Activated CD8-positive, alpha-beta memory T cell treated with anti-CD3 and anti-CD28 coated beads for 1 hour (primary cell): Measurements from ENCODE around the gene SLX4IP.

Source experiments
- DNase-seq, 2 donors: peaks; one replicate each; pipeline ENCODE4 v3.0.0-alpha.2; 2020; ENCODE audit warnings: low read depth in 1 of 2; ENCODE audit errors: extremely low read depth in 1 of 2

The SLX4IP gene

DNA sequence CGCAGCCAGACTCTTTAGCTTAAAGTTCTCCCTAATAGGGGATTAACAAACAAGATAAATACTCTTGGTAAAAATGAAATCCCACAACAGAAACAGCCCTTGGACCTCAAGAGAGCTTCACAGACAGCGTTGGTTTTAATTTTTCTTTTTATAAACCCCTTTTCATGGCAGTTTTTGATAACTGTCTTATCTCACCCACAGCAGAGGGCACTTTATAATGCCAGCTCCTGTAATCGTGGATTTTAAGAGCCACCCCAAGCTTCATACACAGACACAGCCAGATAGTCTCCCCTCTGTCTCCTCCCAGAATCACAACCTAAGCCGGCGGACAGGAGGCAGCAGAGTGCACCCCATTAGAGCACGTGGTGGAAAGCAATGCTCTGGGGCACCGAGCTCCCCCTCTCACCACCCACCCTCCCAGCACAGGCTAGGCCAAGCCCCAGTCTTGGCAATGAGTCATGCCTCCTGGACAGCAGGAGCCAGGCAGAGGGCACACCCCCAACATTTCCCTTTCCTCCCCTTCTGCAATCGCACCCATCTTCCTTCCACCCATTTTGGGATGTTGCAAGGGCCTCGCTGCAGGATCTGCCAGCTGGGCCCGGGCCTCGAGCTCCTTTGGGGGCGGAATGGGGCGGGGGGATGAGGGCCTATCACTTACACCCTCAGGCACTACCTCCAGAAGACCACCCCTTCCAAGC is 236.3 kb downstream of the SLX4IP start:
- no peak for DNase-seq

DNA sequence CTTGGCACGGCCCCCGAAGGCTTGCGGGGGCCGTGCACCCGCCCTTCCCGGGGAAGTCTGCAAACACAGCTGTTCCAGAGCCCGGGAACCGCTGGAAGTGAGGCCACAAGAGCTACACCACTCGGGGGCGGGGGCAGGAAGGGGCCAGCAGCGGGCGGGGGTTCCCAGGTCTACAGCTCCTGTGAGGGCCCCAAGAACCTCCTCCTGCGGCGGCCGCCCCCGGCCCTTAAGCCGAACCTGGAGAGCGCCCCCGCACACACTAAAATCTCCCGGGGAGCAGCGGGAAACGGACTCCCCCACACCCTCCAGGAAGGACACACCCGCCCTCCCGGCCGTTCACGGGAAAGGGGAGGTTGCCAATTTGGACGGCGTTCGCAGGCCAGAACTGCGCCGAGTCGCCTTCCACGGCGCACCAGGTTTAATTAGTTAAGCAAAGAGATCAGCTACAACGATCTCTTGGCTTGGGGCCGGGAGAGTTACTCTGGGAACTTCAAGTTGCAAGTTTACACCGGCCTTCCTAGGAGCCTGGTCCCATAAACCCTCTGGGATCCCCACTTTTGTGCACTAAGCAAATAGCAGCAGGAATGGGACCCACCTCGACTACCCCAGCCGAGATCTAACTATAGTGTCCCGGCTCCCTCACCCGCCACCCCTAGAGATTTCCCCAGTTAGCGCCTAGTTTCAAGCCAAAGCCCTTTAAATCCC is 237.0 kb downstream of the SLX4IP start:
- no peak for DNase-seq

DNA sequence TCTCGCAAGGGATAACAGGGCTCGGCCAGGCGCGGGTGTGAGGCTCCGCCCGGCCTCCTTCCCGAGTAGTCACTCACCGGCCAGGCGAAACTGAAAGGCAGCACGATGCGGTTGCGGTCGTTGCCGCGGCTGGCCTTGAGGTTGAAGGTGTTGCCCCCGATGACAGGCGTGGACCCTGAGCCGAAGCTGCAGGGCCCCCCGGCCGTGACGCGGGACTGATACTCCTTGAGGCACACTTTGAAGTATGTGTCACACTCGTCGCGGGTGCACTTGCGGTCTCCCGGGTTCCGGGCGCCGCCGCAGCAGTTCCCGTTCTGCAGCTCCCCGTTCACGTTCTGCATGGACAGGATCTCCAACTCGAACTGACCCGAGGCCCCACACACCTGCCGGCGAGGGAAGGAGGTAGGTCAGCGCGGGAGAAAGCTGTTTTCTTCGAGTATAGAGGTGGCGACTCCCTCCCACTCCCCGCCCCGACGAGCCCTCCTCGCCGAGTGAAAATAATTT is 237.6 kb downstream of the SLX4IP start:
- DNase-seq, result peak in 1 of 2 donors; percentile 1

DNA sequence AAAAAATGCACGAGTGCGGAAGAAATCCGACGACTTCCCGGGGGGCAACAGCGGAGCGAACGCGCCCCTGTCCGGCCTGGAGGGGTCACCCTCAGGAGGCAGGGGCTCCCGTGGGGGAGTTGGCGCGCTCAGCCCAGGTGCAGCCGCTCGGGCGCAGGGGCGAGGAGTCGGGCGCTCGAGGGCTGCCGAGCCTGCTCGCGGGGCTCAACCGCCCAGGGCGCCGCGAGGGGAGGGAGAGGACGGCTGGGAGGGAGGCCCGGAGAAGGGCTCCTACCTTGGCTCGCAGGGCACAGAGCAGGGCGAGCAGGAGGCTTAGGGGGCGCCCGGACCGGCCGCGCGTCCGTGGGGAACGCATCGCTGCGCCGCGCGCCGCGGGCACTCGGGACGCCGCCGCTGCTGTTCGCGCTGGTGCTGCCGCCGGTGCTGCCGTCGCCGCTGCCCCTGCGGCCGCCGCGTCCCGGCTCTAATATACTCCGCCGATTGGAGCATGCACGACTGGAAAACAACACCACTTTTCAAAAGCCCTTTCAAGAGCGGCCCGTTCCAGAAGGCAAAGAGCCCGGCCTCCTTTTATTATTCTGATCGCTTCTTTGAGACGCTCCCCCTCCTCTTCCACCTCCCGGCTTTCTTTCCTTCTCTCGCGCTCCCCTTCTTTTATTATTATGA is 238.2 kb downstream of the SLX4IP start:
- DNase-seq, result no peak

DNA sequence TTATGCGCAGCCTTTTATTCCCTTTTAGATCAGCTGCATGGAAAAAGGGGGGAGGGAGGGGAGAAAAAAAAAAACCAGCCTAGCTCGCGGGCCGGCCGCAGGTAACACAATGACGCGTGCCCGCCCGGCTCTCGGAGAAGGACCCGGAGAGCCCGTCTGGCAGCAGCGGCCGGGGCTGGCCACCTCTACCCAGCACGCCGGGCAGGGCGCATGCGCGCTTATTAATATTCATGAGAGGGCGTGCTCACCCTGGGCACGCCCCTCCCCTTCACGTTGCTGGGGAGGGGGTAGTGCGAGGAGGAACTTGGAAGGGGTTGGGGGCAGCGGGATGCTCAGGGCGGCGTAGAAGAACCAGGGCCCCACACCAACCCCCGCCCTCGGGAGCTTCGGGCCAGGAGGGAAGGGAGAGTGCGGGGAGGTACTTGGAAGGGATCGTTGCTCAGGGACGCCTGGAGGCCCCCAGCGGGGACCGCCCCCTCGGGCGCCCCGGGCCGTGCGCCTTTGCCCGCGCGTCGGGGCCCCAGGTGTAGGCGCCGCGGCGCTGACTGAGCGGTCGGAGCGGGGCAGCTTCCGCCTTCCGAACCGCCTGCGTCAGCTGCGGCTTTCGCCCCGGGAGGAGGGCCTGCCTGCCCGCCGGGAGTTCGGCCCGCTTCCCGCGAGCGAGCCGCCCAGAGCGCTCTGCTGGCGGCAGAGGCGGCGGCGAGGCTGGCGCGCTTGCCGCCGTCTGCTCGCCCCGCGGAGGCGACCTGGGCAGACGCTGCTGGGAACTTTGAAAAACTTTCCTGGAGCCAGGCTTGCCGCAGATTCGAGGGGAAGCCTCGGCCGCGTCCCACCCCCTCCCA is 239.0 kb downstream of the SLX4IP start, which contains the start of gene JAG1:
Gene JAG1 (minus strand): TSS at position 158 of the 842 bp plus-strand sequence. CDS start 469 bp downstream, outside the sequence.
- peak in 1 of 2 donors; percentile 27 for DNase-seq

DNA sequence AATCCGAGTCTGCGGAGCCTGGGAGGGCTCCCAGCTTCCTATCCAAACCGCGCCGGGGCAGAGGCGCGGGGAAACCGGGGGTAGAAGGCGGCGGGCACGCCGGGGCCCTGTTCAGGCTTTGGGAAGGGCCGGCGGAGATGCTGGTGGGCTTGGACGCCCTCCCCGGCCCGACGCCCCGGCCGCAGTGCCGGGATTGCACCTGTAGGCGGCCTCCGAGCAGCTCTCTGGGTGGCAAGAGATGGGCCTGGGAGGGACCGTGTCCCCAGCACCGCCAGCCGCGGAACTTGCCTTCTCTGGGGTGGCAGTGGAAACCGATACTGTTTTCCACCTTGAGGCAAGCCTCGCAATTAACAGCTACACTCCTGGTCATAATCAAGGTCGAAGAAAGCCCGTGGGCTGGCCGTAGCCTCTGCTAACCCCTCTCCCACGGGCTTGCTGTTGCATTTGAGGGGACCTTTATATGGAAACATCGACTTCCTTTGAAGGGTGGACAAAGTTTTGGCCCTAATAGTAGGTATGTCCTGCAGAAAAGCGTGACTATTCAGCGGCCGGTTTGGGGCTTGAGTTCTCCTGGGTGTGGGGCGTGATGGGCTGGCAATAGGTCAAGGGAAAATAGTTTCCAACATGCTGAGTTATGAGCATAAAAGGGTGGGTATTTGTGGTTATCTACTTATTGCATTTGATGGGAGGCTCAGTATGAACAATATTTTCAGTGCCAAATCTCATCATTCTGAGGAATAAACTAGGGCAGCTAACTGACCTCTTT is 239.8 kb downstream of the SLX4IP start:
- DNase-seq, result peak in 1 of 2 donors; percentile 23

DNA sequence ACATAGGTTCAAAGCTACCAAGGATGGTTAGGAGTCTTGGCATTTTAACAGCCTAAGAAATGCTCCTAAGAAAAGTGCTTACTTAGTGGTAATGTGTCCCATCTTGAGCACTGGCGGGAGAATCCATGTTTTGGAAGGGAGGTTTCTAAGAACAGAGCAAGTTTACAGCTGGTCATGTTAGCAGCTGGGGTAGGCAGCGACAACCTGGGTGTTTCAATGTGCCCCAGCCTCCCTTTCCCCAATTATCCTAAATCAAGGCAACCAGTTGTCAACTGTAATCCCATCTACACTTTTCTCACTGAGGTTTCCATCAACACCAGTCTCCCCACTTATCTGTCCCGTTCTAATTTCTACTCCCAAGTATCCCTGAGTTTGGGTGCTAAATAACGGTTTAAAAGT is 240.3 kb downstream of the SLX4IP start:
- DNase-seq, result no peak

DNA sequence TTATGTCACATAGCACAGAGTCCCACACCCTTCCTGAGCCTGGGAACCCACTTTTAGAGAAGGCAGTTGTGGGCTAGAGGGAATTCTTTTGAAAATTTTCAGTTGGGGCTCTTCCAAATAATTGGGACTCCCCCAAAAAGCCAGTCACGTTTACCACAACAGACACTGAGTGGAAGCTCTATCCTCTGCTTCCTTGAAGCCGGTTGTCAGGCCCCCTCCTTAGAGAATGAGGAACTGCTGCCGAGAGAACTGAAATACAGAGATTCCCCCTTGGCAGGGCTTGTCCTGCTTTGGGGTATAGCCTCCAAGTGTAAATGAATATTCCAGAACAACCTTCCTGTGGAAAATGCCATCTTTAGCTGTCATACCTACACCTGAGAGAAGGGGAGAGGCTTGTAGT is 241.4 kb downstream of the SLX4IP start:
- no peak for DNase-seq
